G401.6 (cell line): ENCODE measurements around the gene SALL2.
"Not testable (repeated sequence)": the region's sequence is repeated elsewhere in the genome, so short reads cannot be mapped to it uniquely, and the experiment has no call there.

Experiments used
- FAIRE-seq: peaks from 2 replicates; lab custom pipeline; 2012; peaks lifted over from hg19 to GRCh38; lab: Jason Lieb, UNC

The SALL2 gene

DNA sequence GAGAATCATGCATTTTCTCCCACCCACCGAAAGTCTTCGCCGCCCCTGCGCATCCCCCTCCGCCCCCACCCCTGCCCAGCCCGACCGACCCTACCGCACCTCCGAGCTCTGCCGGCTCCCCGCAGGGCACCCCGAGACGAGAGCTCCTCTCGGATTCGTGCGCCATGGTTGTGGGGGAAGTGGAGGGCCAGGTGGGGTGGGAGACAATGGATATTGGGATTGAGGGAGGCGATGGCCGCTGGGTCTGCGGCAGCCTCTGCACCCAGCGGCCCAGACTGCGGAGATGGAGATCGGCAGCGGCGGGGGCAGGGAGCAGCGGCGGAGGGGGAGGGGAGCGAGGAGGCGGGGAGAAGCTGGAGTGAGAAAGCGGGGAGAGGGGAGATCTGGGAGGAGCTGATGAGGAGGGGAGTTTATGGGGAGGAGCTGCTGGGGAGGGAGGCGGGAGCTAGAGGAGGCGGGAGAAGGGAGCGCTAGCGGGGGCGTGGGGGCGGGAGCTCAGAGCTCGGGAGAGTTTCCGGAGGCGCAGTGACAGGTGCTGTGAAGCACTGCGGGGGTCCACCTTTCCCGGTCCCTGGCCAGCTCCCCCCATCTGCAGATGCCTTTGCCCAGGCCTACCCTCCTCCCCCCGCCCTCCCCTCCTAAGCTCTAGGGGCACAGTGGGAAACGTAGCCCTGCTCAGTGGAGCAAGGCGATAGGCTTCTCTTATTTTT lies at the start of gene SALL2:
Gene SALL2, minus strand, starts transcription at position 385 of the 710 bp plus-strand sequence. Its CDS starts 219 bp downstream, at position 166.
- no peak for FAIRE-seq

DNA sequence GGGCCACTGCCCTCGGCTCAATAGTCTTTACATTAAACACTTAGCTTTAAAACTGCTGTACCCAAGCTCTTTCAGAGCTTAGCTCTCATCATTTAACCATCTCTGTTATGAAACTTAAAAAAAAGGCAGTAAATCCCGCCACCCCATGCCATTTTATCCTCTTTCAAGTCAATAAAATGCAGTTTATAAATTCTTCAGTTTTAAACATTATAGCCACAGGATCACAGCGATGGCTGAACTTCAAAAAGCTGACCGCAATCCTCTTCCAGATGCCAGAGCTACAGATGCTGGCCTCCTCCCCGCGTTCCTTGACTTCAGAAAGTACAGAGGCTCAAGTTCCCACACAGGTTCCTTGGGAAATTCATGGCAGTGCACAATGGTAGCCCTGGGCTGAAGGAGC lies 49.5 kb upstream of the SALL2 start:
- FAIRE-seq: no peak

DNA sequence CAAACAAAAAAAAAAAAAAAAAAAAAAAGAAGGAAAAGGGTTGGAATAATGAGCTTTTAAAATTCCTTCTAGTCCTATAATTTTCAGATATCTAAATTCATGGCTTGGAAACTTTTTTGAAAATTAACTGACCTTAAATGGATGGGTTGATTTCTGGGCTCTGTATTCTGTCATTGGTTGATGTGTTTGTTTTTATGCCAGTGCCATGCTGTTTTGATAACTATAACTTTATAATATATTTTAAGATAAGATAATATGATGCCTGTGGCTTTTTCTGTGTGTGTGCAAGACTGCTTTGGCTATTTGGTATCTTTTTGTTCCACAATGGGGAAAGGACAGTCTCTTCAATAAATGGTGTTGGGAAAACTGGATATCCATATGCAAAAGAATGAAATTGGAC lies 46.5 kb upstream of the SALL2 start:
- FAIRE-seq: no peak

DNA sequence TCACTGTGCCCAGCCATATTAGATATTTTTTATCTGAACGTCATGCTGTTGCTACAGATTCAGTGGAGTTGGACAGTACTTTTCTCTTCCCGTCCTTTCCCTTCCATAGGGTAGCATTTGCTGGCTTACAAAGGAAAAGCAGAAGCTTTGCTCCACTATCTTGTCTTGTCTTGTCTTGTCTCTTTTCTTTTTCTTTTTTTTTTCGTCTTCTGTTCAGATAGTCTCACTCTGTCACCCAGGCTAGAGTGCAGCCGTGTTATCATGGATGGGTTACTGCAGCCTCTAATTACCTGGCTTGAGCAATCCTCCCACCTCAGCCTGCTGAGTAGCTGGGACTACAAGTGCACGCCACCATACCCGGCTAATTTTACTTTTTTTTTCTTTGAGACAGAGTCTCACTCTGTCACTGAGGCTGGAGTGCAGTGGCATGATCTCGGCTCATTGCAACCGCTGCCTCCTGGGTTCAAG lies 32.6 kb upstream of the SALL2 start:
- no peak for FAIRE-seq

DNA sequence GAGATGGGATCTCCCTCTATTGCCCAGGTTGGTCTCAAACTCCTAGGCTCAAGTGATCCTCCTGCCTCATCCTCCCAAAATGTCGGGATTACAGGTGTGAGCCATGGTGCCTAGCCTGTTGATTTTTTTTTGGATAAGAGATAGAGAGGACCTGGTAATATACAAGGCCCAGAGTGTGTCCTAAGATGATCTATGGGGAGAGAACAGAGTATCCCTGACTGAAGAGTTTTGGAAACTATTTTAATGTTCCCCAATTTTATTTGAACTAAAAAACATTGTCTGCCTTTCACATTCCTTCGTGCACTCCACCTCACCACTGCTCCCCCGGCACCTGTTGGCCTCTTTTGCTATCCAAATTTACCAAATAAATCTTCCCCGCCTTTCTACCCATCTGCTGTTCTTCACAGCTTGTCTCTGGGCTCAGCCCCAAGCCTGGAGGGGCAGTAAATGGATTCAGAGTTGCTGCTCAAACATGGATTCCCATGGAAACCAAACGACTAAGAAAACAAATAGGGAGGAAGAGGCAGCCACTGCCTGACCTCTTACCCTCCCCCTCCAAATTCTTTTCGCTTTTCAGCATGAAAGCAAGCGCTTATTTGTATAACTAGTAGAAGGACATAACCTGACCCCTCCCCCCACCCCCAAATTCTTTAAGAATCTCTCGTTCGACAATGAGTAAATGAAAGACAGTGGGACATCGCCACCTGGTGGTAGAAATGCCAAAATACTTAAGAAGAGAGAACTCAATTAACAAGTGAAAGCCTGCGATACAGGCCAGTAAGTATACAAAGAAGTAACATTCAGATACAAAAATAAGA lies 31.1 kb upstream of the SALL2 start:
- FAIRE-seq: peak; percentile 93

DNA sequence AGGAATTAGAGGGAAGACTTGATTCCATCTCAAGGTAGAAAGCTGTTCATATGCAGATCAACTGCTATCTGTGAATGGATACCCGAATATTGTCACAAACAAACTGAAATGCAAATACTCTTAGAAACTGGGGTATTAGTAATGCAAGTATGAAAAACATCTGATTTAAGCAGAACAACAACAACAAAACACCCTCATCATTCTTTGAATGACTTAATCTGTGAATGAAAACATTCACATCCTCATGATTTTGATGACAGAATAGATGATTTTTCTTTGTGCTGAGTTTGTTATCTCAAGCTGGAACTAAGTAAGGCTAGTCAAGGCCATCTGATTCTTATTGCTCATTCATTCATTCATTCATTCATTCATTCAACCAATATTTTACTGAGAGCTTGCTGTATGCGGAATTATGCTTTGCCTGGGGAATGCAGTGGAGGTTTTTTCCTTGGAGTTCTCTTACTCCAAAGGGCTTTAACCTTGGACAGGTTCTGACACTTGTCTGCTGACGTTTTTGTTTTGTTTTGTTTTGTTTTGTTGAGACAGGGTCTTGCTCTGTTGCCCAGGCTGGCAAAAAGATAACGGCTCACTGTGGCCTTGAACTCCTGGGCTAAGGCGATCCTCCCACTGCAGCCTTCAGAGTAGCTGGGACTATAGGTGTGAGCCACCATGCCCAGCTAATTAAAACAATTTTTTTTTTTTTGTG lies 30.4 kb upstream of the SALL2 start:
- no peak for FAIRE-seq

DNA sequence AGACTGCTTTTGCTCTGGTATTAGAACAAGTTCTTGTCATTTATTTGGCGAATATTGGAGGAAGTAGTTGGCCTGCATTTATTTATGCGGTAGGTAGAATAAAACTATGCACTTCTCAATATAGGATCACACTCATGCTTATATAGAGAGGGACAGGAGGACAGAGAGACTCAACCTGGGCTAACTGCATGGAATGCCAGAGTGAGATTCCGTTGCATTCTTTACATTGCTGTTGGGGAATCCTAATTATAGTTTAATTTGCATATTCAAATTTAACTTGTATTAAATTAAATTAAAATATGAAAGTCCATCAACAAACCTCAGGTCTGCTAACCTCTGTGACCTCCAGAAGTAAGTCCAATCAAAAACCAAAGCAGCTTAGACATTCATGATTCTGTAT lies 27.1 kb upstream of the SALL2 start:
- no peak for FAIRE-seq

DNA sequence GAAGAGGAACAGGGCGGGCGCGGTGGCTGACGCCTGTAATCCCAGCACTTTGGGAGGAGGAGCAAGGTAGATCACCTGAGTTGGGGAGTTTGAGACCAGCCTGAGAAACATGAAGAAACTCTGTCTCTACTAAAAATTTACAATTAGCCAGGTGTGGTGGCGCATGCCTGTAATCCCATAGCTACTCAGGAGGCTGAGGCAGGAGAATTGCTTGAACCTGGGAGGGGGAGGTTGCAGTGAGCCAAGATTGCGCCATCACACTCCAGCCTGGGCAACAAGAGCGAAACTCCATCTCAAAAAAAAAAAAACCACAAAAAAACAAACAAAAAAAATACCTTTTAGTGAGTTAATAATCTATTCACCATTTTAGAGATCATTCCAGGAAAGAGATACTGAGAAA lies 18.4 kb upstream of the SALL2 start:
- not testable (repeated sequence) for FAIRE-seq

DNA sequence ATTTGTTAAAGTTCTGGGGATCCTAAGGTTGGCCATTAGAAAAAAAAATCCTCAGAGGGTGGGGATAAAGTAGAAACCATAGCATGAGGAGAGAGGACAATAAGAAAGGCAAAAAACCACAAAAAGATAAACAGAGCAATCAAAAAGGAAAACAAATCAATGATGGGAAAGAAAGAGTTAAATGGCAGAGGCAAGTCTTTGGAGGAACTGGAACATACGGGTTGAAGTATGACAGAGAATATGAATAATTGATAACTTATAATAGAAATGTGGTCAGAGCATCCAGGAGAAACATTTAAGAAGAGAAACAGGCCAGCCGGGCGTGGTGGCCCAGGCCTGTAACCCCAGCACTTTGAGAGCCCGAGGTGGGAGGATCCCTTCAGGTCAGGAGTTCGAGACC lies 17.8 kb upstream of the SALL2 start:
- no peak for FAIRE-seq

DNA sequence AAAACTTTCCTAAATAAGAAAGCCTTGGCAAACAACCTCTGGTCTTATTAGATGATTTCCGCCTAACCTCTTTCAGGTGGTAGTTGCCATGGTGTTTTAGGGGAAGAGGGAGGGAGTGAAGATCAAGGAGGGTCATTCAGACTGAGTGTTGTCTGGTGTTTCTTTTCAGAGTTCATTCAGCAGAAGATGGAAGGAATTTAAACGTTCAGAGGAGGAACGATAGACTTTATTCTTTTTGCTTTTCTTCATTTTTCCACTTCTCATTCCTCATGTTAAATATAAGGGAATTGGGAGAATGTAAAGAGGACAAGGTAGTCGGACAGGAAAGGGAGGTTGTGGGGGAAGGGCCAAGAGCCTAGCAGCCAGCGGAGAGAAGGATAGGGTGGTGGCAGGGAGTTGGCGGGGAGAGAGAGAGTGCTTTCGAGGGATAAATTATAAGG lies 17.4 kb upstream of the SALL2 start:
- FAIRE-seq: no peak

DNA sequence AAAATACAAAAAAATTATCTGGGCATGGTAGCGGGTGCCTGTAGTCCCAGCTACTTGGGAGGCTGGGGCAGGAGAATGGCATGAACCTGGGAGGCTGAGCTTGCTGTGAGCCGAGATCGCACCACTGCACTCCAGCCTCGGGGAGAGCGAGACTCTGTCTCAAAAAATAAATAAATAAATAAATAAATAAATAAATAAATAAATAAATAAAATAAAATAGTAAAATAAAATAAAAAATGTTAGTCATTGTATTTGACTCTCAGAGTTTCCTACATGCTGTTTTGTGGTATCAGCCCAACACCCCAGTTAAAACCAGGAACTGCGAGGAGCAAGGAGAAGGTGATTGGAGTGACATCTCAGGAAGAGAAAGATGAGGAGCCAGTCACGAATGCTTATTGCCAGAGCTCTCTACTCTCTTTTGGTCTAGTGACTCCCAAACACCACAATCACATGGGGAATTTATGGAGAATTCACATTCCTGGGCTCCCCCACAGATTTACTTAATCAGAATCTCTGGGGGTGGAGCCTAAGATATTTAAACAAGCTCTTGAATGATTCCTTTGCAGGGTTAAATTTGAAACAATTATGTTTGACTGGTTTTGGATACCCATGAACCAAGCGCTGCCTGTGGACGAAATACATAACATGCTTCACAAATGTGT lies 15.4 kb upstream of the SALL2 start:
- no peak for FAIRE-seq

DNA sequence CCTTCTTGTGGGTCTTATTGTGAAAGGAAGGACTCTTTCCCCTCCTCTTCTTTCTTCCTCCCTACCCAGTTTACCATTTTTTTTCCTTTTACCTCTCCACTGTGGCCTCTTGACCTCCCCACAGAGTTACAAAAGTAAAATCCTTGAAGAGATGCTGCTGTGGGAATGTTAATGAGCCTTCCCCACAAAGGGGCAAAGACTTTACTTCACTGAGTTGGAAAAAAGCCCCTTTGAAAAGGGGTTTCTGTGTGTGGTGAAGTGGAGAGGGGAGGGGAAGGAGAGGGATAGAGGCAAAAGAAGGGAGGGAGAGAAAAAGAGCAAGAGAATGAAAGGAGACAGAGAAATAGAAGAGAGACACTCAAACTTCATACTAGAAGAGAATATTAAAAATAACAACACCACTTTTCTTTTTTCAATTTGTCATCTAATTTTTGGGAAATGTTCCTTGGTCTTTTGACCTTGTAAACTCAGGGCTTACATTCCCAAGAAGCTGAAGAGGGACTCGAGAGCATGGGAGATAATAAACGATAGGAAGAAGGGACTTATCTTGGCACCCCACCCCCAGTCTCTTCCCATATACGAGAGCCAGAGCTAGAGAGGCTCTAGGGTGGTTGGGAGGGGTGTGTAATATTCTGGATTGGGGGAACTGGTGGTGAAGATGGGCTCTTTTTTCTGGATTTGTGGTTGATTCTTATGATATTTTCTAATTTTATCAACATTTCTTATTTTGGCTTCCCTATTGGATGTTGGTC lies 13.2 kb upstream of the SALL2 start:
- no peak for FAIRE-seq

DNA sequence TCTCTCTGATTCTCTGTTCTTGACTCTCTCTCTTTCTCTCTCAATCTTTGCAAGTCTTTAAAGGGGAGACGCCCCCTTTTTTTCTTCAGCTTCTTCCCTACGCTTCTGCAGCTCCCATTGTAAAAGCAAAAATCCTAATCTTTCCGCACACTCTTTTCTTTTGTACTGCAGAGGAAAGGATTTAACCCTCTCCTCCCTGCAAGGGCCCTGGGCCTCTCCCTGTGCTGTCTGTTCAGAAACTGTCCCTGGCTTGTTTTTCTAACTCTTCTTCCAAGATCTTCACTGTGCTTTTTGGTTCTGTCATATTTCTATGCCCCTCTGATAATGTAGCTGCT lies 10.9 kb upstream of the SALL2 start:
- FAIRE-seq: peak; percentile 56

DNA sequence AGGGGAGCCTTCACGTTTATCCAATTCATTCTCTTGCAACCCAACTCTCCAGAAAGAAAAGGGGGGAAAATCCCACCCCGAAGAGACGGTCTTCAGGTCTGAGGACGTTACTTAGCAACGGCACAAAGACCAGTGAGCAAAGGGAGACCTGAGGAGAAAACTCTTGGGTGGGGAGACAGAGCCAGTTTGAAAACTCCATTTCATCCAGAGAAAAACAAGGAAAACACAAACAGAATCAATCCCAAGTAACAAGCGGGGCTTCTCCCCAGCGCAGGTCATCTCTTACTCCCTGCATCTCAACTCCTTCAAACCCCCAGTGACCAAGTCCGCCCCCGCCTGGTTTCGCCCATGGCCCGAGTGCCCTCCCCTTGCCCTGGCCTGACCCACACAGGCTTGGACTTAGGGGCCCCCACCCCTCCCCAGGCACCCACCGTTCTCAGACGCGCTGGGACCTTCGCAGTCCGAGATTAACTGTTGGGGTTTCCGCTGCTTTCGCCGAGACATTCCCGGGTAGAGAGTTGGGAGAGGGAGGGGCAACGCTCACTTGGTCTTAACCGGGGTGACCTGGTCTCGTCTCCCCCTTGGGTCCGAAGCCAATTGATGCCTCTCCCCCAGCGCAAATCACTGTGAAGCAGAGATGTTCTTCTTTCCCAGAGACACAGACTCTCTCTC lies 10.4 kb upstream of the SALL2 start:
- FAIRE-seq: no peak

DNA sequence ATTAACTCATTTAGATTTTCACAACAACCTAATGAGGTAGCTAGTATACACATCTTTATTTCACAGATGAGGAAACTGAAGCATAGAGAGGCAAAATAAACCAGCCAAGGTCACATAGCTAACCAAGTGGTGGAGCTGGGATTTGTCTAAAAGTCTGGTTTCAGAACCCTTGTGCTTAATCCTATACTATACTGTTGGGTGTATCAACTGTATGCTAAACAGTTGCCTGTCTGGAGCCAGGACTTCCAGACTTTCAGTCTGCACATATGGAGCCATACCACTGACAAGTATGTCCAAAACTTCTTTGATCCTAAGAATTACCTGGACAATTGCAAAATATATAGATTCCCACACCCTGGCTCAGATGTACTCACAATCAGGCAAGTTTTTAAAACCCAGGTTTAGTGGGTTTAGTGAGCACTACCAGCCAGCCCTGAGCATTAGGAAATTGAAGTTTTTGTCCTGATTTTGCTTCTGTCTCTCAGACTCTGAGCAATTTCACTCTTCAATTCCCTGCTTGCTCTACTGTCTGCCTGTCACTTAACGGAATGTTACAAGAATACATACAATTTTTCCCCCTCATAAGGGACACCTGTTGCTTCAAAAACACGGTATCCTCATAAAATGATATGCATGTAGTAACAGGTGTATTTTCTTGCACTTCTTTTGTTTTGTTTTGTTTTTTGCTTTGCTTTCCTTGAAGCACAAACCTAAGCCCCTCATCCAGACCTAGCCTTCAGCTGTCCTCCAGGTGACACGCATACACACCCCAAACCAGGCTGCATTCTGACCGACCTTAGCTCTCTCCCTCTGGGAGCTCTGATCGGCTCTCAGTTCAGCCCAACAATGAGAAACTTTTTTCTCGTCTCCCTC lies 9.6 kb upstream of the SALL2 start:
- peak; percentile 80 for FAIRE-seq

DNA sequence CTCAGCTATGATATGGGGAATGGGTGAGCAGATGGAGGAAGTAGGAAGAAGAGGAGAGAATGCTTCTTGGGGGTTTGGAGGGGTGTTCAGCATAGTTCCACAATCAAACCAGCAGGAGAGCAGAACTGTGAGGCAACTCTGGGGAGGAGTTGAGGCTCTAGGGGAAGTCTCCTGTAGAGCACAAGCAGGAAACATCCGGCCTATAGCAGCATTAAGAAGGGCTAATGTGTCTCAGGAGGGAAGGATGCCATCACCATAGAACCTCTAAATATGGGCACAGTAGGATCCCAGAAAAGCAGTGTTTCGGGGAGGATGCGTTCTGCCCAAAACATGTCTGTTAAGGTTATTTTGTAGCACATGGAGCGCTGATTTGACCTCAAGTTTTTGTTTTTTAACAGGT lies 8.4 kb upstream of the SALL2 start:
- FAIRE-seq: no peak

DNA sequence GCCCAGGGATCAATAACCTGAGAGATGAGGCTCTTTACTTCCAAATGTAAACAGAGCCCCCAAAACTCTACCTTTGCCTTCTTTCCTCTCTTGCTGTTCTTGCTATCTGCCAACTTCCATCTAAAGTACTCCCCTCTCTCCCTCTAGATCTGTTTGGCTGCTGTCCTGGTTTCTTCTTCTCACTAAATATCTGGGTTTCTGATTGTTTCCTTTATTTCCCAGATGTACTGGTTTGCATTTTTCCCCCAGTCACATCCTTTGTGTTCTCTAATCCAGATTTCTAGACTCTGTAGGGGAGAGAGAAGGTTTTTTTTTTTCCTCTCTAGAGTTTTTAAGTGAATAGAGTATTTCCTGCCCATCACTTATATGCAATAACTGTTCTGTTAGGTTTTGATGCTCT lies 7.1 kb upstream of the SALL2 start:
- FAIRE-seq: no peak

DNA sequence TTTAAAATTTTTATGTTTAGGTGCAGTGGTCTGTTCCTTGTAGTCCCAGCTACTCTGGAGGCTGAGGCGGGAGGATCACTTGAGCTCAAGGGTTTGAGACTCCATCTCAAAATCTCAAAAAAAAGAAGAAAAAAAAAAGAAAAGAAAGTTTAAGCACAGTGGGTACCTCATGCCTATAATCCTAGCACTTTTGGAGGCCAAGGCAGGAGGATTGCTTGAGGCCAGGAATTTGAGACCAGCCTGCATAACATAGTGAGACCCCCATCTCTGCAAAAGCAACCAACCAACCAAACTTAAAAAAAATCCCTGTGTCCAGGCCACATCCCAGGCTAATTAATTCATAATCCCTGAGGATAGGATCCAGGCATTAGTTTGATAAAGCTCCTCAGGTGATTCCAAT lies 3.4 kb upstream of the SALL2 start:
- FAIRE-seq: no peak

DNA sequence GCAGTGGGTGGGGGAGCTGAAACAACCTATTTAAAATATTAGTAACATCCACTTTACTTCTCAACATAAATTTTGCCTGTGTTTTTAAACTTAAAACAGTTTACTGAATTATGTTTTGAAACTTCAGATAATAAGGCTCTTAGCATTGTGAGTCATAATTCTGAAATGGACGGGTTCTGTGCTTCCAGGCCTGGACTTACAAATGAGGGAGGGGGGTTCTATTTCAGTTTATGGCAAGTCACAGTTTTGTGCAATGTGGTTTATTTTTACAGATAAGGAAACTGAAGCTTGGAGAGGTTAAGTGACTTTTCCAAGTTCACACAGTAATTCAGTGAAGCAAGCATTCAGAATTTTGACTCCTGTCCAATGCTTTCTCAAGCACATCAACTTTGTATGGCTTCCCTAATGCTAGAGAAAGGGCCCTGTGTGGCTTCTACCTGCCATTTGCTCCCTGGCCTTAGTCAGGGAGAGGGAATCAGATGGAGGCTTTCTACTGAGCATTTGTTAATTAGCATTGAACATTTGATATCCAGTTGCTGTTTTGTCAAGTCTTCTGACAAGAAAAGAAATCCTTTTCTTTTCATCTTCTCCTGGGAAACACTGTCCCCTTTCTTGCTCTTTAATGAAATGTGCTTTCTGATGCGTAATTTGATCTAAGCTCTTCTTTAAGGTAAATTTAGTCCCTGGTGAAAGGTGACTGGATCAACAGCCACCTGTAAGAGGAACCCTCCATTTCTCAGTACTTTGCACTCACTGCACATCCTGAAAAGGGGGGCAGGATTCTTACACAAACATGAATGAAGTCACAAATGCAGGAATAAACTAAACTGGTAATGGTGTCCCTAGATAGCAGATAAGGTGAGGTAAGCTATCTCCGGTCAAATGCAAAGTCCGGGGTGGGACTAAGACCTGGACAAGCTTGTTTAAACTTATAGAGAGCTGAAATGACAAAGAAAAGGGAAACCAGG lies 2.5 kb upstream of the SALL2 start:
- no peak for FAIRE-seq
